HG03159 (cell line): Measurements from ENCODE around the gene MYH10.

Experiments
- ATAC-seq: cut with Tn5 transposase; IDR thresholded peaks from one replicate; pipeline ENCODE4 v1.9.1; 2021; ENCODE audit warnings: mild to moderate bottlenecking, moderate library complexity; ENCODE audit not compliant: unreplicated experiment

Gene MYH10

DNA sequence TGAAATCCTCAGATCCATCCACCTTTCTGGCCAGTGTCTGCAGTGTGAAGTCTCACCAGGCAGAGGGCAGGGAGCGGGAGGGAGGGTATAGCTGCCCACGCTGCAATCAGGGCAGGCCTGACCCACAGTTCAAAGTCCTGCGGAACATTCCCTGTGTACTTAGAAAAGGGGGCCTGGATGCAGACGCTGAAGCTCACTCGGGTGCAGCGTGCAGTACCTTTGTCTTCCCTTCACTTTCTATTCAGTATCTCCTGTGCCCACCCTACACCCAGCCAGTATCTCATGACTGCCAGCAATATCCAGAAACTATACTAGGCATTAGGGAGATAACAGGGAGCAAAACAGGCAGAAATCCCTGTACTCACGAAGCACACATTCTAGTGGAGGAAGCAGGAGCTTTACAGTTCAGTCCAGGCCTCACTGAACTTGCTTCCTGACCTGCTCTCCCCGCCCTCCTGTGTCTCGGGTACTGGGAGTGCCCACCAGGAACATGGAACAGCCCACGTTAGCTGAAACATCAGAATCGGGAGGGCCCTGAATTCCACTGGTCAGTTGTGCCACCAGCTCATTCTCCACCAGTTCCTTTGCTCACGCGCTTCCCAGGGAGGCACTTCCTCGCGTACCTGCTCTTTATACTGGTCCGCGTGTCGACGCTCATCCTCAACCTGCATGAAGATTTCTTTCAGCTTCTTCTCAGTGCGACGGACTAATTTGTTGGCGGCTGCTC lies 152.6 kb downstream of the MYH10 start:
- no peak for ATAC-seq

GRCh38 chr17:8477171-8477570 lies 153.4 kb downstream of the MYH10 start:
- ATAC-seq = no peak

- ATAC-seq = no peak
Observed at GRCh38 chr17:8476741-8477140, 153.8 kb downstream of the MYH10 start.

- no peak for ATAC-seq
Observed at GRCh38 chr17:8475781-8476180, 154.7 kb downstream of the MYH10 start.

DNA sequence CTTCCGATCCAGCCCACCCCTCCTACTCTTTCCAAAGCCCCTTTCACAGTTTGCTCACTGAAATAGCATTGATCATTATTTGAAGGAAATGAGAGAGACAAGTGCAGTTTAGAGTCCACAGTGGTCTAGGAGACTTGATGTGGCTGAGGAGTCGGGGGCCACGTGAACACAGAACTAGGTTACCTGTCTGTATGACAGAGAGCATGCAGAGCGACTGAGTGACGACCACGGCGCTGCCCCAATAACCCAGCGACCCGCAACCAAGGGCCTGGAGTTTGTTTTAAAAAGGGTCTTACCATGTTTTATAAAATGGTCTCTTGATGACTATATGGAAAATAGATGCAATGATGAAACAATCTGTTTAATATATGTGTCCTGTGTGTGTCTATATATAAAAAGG lies 155.3 kb downstream of the MYH10 start:
- ATAC-seq = no peak

DNA sequence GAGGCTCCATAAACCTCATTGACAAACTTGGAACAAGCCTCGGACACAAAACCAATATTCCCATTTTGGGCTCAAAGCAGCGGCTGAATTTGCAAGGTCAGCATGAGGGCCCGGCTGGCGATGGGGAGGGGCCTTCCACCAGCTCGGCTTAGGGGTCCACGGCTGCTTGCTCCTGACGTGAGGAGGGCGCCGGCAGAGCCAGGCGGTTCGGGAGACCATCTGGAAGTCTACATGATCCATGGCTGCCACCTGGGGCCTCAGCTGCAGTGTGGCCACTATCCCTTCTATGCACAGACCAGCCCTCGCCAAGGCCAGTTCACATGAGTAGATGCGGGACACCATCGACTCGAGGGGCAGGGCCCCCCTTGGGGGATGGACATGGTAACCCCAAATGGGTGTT lies 155.7 kb downstream of the MYH10 start:
- ATAC-seq = no peak

DNA sequence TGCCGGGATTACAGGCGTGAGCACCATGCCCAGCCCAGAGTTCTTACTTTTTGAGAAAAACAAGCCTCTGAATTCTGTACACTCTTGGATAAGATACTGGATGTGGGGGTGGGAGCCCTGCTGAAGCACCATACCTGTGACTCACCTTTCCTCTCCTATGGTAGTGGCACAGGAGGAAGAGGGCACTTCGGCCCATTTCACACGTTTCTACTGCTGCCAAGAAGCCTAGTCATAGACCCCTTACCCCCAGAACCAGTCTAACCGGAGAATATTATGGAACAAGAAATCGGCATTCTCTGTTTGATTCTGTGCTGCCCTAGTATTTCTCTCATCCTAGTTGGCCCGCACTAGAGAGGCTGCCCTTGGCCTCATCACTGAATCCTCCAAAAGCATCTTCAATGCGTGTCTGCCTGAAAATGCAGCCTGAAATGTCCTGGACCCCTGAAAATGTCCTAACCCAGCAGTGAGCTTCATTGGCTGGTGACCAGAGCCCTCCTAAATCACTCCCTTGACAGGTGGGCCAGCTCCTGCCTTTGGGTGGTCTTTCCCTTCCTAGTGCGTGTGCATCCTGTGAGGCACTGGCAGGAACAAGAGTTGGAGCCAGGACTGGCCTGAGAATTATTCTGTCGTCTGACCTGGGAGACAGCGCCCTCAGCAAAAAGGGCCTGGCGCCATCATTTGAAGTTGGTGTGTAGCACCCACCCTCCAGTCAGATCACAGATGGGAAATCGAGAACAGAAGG lies 156.9 kb downstream of the MYH10 start:
- no peak for ATAC-seq

GRCh38 chr17:8472663-8473062 lies 157.9 kb downstream of the MYH10 start:
- no peak for ATAC-seq

- ATAC-seq = no peak
Observed at GRCh38 chr17:8470447-8471047, 160.0 kb downstream of the MYH10 start.

DNA sequence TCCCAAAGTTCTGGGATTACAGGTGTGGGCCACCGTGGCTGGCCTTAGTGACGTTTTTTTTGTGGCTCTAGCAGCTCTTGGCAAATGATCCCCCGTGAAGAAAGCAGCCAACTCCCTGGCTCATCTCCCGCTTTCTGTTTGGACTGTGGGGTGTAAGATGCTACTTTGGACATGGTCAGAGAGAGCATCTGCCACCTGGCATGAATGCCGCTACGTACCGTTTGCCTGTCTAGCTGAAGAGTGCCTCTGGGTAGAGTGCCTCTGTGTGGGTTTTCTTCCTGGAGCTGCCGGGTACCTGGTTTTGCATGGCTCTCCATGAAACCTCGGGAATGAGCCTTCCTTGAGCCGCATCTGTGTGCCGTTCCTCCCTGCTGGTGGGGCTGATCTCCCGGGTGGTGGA lies 160.6 kb downstream of the MYH10 start:
- ATAC-seq = no peak

GRCh38 chr17:8468980-8469379 lies 161.5 kb downstream of the MYH10 start:
- ATAC-seq = no peak

GRCh38 chr17:8468127-8468526 lies 162.4 kb downstream of the MYH10 start:
- ATAC-seq = no peak

DNA sequence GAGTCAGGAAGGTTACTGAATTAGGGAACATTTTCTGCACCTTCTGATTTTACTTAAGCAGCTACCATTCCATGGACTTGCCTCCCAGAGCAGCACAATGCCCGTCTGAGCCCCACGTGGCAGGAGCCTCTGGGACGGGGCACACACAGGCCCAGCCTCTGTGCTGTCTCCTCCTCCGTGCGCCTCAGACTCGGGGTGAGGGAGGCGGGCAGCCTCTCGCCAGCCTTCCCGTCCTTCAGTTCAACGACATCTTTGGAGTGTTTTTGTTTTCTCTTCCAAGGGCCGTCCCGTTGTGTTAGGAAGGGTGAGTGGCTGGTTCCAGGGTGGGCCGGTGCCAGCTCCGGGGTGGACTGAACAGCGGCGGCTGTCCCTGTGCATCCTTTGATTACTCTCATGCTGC lies 163.0 kb downstream of the MYH10 start:
- ATAC-seq = no peak

DNA sequence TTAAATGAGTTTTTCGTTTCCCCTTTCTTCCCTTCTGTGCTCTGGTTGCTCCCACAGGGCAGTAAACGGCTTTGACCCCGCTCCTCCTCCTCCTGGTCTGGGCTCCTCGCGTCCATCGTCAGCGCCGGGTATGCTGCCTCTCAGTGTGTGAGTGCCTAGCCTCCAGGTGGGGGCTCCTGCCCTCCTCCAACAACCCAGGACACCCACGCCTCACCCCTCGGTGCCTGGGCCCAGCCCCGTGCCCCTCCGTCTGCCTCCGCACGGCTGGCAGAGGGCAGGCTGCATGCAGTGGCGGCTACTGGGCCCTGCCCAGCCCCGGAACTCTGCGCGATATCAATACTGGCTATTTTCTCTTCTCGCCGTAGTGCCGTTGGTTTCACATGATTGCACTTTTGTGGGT lies 163.7 kb downstream of the MYH10 start:
- ATAC-seq = no peak

DNA sequence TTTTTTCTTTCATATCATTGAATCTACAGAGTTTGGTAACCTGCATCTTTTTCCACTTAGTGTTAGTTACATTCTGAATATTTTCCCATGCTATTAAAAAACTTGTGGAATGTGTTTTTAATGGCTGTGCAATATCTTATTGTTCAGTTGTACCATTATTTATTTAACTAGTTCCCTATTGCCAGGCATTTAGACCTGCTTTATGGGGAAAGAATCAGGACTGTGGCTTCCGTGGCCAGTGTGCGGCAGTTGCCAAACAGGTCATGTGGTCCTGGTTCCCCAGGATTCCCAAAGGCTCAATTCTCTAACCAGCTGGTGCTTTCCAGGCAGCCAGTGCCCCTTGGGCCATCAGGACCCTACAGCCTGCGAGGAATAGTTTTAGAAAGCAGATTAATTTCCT lies 164.1 kb downstream of the MYH10 start:
- ATAC-seq = no peak

GRCh38 chr17:8465759-8466158 lies 164.8 kb downstream of the MYH10 start:
- no peak for ATAC-seq

GRCh38 chr17:8465356-8465755 lies 165.2 kb downstream of the MYH10 start:
- no peak for ATAC-seq

DNA sequence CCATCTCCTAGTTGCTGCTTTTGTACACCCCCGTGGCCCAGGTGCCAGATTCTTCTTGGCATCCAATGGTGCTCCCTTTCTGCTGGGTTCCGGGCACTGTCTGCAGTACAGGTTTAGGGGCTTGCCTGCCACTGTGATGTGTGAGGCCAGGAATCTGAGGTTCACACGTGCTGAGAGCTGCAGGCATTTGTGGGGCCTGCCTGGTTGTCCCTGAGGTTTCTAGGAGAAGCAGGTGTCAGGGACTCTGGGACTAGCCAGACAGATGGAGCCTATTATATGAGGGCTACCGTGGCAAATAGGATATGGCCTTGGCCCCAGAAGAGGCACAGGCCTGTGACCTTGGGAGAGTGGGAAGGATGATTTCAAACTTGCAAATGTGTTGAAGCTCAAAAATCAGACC lies 165.6 kb downstream of the MYH10 start:
- ATAC-seq = no peak

- no peak for ATAC-seq
Observed at GRCh38 chr17:8463099-8463498, 167.4 kb downstream of the MYH10 start.

- ATAC-seq = no peak
Observed at GRCh38 chr17:8462564-8462963, 168.0 kb downstream of the MYH10 start.

GRCh38 chr17:8459831-8460230 lies 170.7 kb downstream of the MYH10 start:
- ATAC-seq = no peak

DNA sequence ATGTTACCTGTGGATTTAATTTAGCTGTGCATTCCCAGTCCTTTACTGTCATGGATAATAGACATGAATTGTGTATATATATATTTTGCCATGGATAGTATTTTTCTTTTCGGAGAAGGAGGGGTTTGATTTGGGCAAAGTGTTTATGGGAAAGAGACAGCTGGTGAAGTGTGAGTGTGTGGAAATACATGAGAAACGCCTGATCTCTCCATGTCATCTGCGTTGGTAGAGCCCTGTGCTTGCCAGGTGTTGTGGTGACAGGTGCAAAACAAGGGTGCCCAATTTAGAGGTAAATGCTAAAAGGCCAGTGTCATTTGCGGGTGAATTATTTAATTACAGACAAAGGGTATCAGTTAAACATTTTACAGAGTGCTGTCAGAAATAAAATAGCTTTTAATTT lies 171.4 kb downstream of the MYH10 start:
- ATAC-seq = no peak
